GM23338 (cell line): ENCODE results near the gene RBM11.

Experiments
- CREB1 ChIP-seq: fragments of 250-450 bp; sonication (Bioruptor Pico); IDR thresholded peaks from 2 replicates; pipeline ENCODE4 v1.5.0; 2020; ENCODE audit warnings: low read depth, mild to moderate bottlenecking, moderate library complexity
- EZH2 ChIP-seq: fragments of 200-600 bp; sonication (generic); IDR thresholded peaks from one replicate; pipeline ENCODE4 v1.8.0; 2017; ENCODE audit warnings: antibody characterized with exemption, mild to moderate bottlenecking, low read depth; ENCODE audit not compliant: unreplicated experiment
- EZH2phosphoT487 ChIP-seq: fragments of 200-600 bp; sonication (generic); IDR thresholded peaks from one replicate; pipeline ENCODE4 v1.8.1; 2018; ENCODE audit warnings: antibody characterized with exemption; ENCODE audit not compliant: unreplicated experiment
- NANOG ChIP-seq: IDR thresholded peaks from 2 replicates; pipeline ENCODE4 v1.6.1; 2016; ENCODE audit warnings: antibody characterized with exemption, borderline replicate concordance
- POLR2AphosphoS5 ChIP-seq: IDR thresholded peaks from 2 replicates; pipeline ENCODE4 v1.6.1; 2016; ENCODE audit warnings: antibody characterized with exemption, low read depth
- STAT1 ChIP-seq: IDR thresholded peaks from one replicate; pipeline ENCODE4 v1.6.1; 2016; ENCODE audit warnings: antibody characterized with exemption; ENCODE audit not compliant: unreplicated experiment
- ZNF331 ChIP-seq: fragments of 250-450 bp; sonication (Bioruptor Pico); IDR thresholded peaks from 2 replicates; pipeline ENCODE4 v1.5.0; 2020; ENCODE audit warnings: low read depth, mild to moderate bottlenecking, moderate library complexity
- TF ChIP-seq, protein P1 (sequence below), 2 experiments: fragments of 200-600 bp in 1 of 2; sonication (generic) in 1 of 2; conservative IDR thresholded peaks; 2 replicates each; pipeline versions ENCODE4 v1.5.1 to v1.6.1; 2016 to 2017; ENCODE audit warnings: antibody characterized with exemption in 2 of 2, low read depth in 2 of 2, mild to moderate bottlenecking in 2 of 2, moderate library complexity in 1 of 2
- TF ChIP-seq, protein P2 (sequence below): IDR thresholded peaks from one replicate; pipeline ENCODE4 v1.6.1; 2018; ENCODE audit warnings: antibody characterized with exemption; ENCODE audit not compliant: unreplicated experiment
- TF ChIP-seq, protein P3 (sequence below): IDR thresholded peaks from 2 replicates; pipeline ENCODE4 v1.6.1; 2016; ENCODE audit warnings: antibody characterized with exemption

DNA sequence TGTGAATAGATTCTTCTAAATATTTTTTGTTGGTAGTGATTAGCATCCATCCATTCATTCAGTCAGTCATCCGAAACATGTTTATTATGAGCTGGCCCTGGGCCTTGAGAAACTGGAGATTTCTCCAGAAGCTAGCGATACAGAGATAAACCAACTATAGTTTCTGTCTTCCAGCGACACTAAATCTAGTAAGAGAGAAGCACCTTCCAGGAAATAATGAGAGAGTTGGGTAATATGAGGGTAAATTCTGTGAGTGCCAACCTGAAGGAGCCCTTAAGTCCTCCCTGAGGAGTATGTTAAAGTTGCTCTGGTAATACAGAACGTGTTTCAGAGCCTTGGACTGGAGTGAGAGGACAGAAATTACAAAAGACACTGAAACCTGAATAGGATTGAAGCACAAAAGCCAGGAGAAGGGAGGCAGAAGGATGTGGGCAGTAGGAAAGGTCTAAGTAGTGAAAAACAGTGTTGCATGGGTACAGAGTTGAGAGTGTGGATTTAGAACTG lies 59.8 kb downstream of the RBM11 start:
- TF ChIP-seq, protein P1, sequence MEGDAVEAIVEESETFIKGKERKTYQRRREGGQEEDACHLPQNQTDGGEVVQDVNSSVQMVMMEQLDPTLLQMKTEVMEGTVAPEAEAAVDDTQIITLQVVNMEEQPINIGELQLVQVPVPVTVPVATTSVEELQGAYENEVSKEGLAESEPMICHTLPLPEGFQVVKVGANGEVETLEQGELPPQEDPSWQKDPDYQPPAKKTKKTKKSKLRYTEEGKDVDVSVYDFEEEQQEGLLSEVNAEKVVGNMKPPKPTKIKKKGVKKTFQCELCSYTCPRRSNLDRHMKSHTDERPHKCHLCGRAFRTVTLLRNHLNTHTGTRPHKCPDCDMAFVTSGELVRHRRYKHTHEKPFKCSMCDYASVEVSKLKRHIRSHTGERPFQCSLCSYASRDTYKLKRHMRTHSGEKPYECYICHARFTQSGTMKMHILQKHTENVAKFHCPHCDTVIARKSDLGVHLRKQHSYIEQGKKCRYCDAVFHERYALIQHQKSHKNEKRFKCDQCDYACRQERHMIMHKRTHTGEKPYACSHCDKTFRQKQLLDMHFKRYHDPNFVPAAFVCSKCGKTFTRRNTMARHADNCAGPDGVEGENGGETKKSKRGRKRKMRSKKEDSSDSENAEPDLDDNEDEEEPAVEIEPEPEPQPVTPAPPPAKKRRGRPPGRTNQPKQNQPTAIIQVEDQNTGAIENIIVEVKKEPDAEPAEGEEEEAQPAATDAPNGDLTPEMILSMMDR (conservative IDR thresholded peaks at IDR 0.05; ENCODE audit: low read depth in 2 of 2) = no peak
- no peak for TF ChIP-seq EZH2
- TF ChIP-seq POLR2AphosphoS5 = no peak
- no peak for TF ChIP-seq EZH2phosphoT487
- TF ChIP-seq, protein P2, sequence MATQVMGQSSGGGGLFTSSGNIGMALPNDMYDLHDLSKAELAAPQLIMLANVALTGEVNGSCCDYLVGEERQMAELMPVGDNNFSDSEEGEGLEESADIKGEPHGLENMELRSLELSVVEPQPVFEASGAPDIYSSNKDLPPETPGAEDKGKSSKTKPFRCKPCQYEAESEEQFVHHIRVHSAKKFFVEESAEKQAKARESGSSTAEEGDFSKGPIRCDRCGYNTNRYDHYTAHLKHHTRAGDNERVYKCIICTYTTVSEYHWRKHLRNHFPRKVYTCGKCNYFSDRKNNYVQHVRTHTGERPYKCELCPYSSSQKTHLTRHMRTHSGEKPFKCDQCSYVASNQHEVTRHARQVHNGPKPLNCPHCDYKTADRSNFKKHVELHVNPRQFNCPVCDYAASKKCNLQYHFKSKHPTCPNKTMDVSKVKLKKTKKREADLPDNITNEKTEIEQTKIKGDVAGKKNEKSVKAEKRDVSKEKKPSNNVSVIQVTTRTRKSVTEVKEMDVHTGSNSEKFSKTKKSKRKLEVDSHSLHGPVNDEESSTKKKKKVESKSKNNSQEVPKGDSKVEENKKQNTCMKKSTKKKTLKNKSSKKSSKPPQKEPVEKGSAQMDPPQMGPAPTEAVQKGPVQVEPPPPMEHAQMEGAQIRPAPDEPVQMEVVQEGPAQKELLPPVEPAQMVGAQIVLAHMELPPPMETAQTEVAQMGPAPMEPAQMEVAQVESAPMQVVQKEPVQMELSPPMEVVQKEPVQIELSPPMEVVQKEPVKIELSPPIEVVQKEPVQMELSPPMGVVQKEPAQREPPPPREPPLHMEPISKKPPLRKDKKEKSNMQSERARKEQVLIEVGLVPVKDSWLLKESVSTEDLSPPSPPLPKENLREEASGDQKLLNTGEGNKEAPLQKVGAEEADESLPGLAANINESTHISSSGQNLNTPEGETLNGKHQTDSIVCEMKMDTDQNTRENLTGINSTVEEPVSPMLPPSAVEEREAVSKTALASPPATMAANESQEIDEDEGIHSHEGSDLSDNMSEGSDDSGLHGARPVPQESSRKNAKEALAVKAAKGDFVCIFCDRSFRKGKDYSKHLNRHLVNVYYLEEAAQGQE = no peak
- TF ChIP-seq STAT1 = no peak
- no peak for TF ChIP-seq ZNF331 (CRISPR knock-in tag)
- TF ChIP-seq CREB1 = no peak
- no peak for TF ChIP-seq NANOG
- TF ChIP-seq, protein P3, sequence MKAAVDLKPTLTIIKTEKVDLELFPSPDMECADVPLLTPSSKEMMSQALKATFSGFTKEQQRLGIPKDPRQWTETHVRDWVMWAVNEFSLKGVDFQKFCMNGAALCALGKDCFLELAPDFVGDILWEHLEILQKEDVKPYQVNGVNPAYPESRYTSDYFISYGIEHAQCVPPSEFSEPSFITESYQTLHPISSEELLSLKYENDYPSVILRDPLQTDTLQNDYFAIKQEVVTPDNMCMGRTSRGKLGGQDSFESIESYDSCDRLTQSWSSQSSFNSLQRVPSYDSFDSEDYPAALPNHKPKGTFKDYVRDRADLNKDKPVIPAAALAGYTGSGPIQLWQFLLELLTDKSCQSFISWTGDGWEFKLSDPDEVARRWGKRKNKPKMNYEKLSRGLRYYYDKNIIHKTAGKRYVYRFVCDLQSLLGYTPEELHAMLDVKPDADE = no peak
